ENCODE measurements around the gene TKT. TPM values are rescaled to one million over a fixed set of nuclear protein-coding genes. Genes with fewer than 3 reads are reported as not detected.

The TKT gene
- total and polyA plus RNA-seq, 2 of the 4 experiments (the other 2 are of a cell fraction): 280 to 349 TPM

GRCh38 chr3:53198996-53199395 lies 56.8 kb downstream of the TKT start:
- H4K20me1 ChIP-seq (ENCODE audit: insufficient read depth, low read length): no peaks in the 10 kb centered on the region
- H3K23ac ChIP-seq (ENCODE audit: low read depth, low read length): no peak overlapping the region
- dilution Hi-C loops (cut with HindIII; ENCODE audit: low sequenced_read_pairs, unreplicated experiment) (no loop called here), intact Hi-C loops (cut with micrococcal nuclease) (no loop called here), in situ Hi-C loops (cut with MboI; ENCODE audit: low sequenced_read_pairs) (no loop called here)
- no peak overlapping the region for H2AK5ac ChIP-seq (ENCODE audit: low read depth, low read length)
- BruUV-seq (replicated peaks): no TSS peak
- ATAC-seq (ENCODE audit: low read depth) (no peak), DNase-seq (no peak)
- no peak overlapping the region for H3K18ac ChIP-seq (ENCODE audit: low read depth, low read length)
- no peak overlapping the region for H3K27ac ChIP-seq (ENCODE audit: insufficient read depth, low read length)
- no peaks in the 10 kb centered on the region for H3K36me3 ChIP-seq (ENCODE audit: control insufficient read depth, insufficient read depth, low read length)
- no peaks in the 10 kb centered on the region for H3K9me3 ChIP-seq (ENCODE audit: control insufficient read depth, insufficient read depth, low read length)
- no CpG with 5 or more reads among the region's 7 CpGs for WGBS, 2 experiments (ENCODE audit: extremely low coverage in 2 of 2, insufficient read length in 1 of 2)
- H3K27me3 ChIP-seq (ENCODE audit: control insufficient read depth, insufficient read depth, low read length): no peaks in the 10 kb centered on the region; the same call in 1 of the 2 replicates
- no peak overlapping the region for H2BK5ac ChIP-seq (ENCODE audit: low read depth, low read length, poor library complexity, severe bottlenecking)
- no peak overlapping the region for H3K56ac ChIP-seq (ENCODE audit: extremely low read depth, insufficient read depth, low read length)
- CTCF ChIA-PET: interaction anchor here (1.1 kb wide), 1 partner anchor 92 kb away, joined by 4 read pairs; no protein-coding TSS in a partner anchor
- H3K9me1 ChIP-seq (ENCODE audit: insufficient read depth, low read length): peaks cover 7% of the 10 kb centered on the region; the same call in 1 of the 2 replicates
- no peak overlapping the region for H2BK20ac ChIP-seq (ENCODE audit: low read depth, low read length)
- peak overlapping the region; percentile 33 for H2AFZ ChIP-seq (replicated peaks; ENCODE audit: low read length, poor library complexity)
- H3K14ac ChIP-seq (replicated peaks; ENCODE audit: low read depth, low read length): no peak overlapping the region
- no peak overlapping the region for H4K91ac ChIP-seq (ENCODE audit: insufficient read depth, low read depth, low read length)
- peaks cover 12% of the 10 kb centered on the region for H3K4me1 ChIP-seq (ENCODE audit: control insufficient read depth, insufficient read depth, low read length)
- H4K5ac ChIP-seq (ENCODE audit: low read depth, low read length): no peak overlapping the region
- no peak overlapping the region for H3K9ac ChIP-seq (ENCODE audit: low read depth, low read length)
- H4K8ac ChIP-seq (ENCODE audit: low read depth in 2 of 2, low read length in 2 of 2): no peak overlapping the region
- POLR2A ChIA-PET (ENCODE audit: unreplicated experiment): no interaction called here
- no peak overlapping the region for H3K4ac ChIP-seq (ENCODE audit: low read depth, low read length)
- TF ChIP-seq FOS (IDR thresholded peaks at IDR 0.05; ENCODE audit: low read depth, low read length): no peak
- no peak for TF ChIP-seq MAZ (IDR thresholded peaks at IDR 0.05; ENCODE audit: borderline replicate concordance, low read depth, low read length)
- TF ChIP-seq RFX5 (IDR thresholded peaks at IDR 0.05; ENCODE audit: low read depth, low read length): no peak
- no peak overlapping the region for H2BK15ac ChIP-seq (ENCODE audit: low read depth, low read length)
- H2AK9ac ChIP-seq (replicated peaks; ENCODE audit: low read depth, low read length, poor library complexity): peak overlapping the region; percentile 15
- H2BK120ac ChIP-seq (ENCODE audit: low read depth, low read length): no peak overlapping the region
- no peak overlapping the region for H3K4me2 ChIP-seq (ENCODE audit: low read depth, low read length)
- H3K79me1 ChIP-seq (ENCODE audit: low read depth in 1 of 2, low read length in 2 of 2): no peaks in the 10 kb centered on the region
- no peak overlapping the region for H3K4me3 ChIP-seq (ENCODE audit: insufficient read depth, low read depth, low read length)

All from IMR-90 (cell line).